Right kidney (tissue), 1 donor: ENCODE results near the gene PRR7.
A peak's percentile ranks its signal among the peaks of the same experiment; 100 is the strongest.

Source experiments
- DNase-seq: peaks from one replicate; pipeline ENCODE4 v3.0.0-alpha.2; 2016

PRR7 gene

GRCh38 chr5:177498013-177498787 lies 51.6 kb downstream of the PRR7 start:
- no peak for DNase-seq

GRCh38 chr5:177499842-177500241 lies 53.2 kb downstream of the PRR7 start:
- no peak for DNase-seq

GRCh38 chr5:177500685-177501522 lies 54.3 kb downstream of the PRR7 start:
- DNase-seq: peak; percentile 83

- DNase-seq: no peak
Observed at GRCh38 chr5:177501874-177502678, 55.5 kb downstream of the PRR7 start.

- no peak for DNase-seq
Observed at GRCh38 chr5:177502886-177503285, 56.3 kb downstream of the PRR7 start.

GRCh38 chr5:177503351-177504085 lies 56.9 kb downstream of the PRR7 start:
- DNase-seq: no peak

- DNase-seq: no peak
Observed at GRCh38 chr5:177504086-177505056, 57.8 kb downstream of the PRR7 start.

- DNase-seq: no peak
Observed at GRCh38 chr5:177505075-177505474, 58.5 kb downstream of the PRR7 start.
